Endodermal cell (in vitro differentiated cells): ENCODE results near the gene WFS1. TPM values are rescaled to one million over a fixed set of nuclear protein-coding genes. Genes with fewer than 3 reads are reported as not detected.

ENCODE experiments used
- DNase-seq: peaks from one replicate; pipeline ENCODE4 v3.0.0-alpha.2; 2017
- H3K27ac ChIP-seq: 2 replicates; pipeline ENCODE4 v1.5.1; 2013; ENCODE audit warnings: mild to moderate bottlenecking, low read depth, low read length, moderate library complexity
- H3K27me3 ChIP-seq: 2 replicates; pipeline ENCODE4 v1.6.1; 2013; ENCODE audit warnings: mild to moderate bottlenecking, low read length, moderate library complexity; ENCODE audit not compliant: insufficient read depth, control insufficient read depth, poor library complexity, severe bottlenecking
- H3K36me3 ChIP-seq: 2 replicates; pipeline ENCODE4 v1.7.0; 2013; ENCODE audit warnings: mild to moderate bottlenecking, low read length, moderate library complexity; ENCODE audit not compliant: control insufficient read depth, insufficient read depth
- H3K4me1 ChIP-seq: one replicate; pipeline ENCODE4 v1.7.0; 2013; ENCODE audit warnings: low read length; ENCODE audit not compliant: control insufficient read depth, insufficient read depth
- H3K4me3 ChIP-seq: 2 replicates; pipeline ENCODE4 v1.5.1; 2013; ENCODE audit warnings: mild to moderate bottlenecking, low read length, moderate library complexity
- H3K9ac ChIP-seq: 2 replicates; pipeline ENCODE4 v1.6.1; 2013; ENCODE audit warnings: mild to moderate bottlenecking, low read length, moderate library complexity; ENCODE audit not compliant: poor library complexity, severe bottlenecking; ENCODE audit errors: extremely low read depth
- H3K9me3 ChIP-seq: 2 replicates; pipeline ENCODE4 v1.6.1; 2013; ENCODE audit warnings: mild to moderate bottlenecking, low read length, moderate library complexity; ENCODE audit not compliant: control insufficient read depth
- H3K27ac Mint-ChIP-seq: 2 replicates; pipeline ENCODE4 v1.8.0; 2020; ENCODE audit warnings: mixed read lengths
- H3K27me3 Mint-ChIP-seq: 2 replicates; pipeline ENCODE4 v1.8.0; 2021; ENCODE audit warnings: mild to moderate bottlenecking, mixed read lengths; ENCODE audit not compliant: insufficient read depth
- H3K36me3 Mint-ChIP-seq: 2 replicates; pipeline ENCODE4 v1.8.0; 2020; ENCODE audit warnings: low read depth, mixed read lengths
- H3K4me1 Mint-ChIP-seq: 2 replicates; pipeline ENCODE4 v1.8.0; 2020; ENCODE audit warnings: mixed read lengths
- H3K4me3 Mint-ChIP-seq: 2 replicates; pipeline ENCODE4 v1.8.0; 2020; ENCODE audit warnings: mild to moderate bottlenecking, moderate library complexity, mixed read lengths
- H3K9me3 Mint-ChIP-seq: 2 replicates; pipeline ENCODE4 v1.8.0; 2020; ENCODE audit warnings: mild to moderate bottlenecking, mixed read lengths
- WGBS, 2 experiments: methylation state at CpG; one replicate each; pipeline versions ENCODE4 v1.1.5 to v1.1.7; 2013; ENCODE audit warnings: missing lambda C conversion rate in 2 of 2, mixed read lengths in 1 of 2; ENCODE audit not compliant: insufficient coverage in 1 of 2, insufficient read length in 1 of 2; 5-methylcytosine and 5-hydroxymethylcytosine counted together
- long read RNA-seq, 4 experiments: library from polyadenylated mRNA in 2 of 4; library from RNA in 1 of 4; library from capped mRNA in 1 of 4; stranded (forward) in 3 of 4; unstranded in 1 of 4; transcript quantifications; one replicate each; pipeline ENCODE4 v2.0.0, GENCODE V29; 2020 to 2021; ENCODE audit warnings: inconsistent platforms in 1 of 4
- polyA plus RNA-seq, 2 experiments: library from polyadenylated mRNA; stranded (reverse); fragments of 50-300 nt; gene quantifications; one replicate each; pipeline ENCODE4 v1.2.3, GENCODE V29; 2013
- total RNA-seq, 2 donors: library from RNA; stranded (reverse); fragmentation: NEBNext Ultra II Directional in 1 of 2; extraction: Animal tissue kit (Norgen Biotek cat#: 25700) in 1 of 2; gene quantifications; 2 replicates in 1 of 2; 3 replicates in 1 of 2; pipeline ENCODE4 v1.2.1, GENCODE V29; 2021
- TF ChIP-seq, protein P1 (sequence below): fragments of 200-600 bp; sonication (generic); conservative IDR thresholded peaks from 2 replicates; pipeline ENCODE4 v1.5.0; 2021; ENCODE audit warnings: antibody characterized with exemption, mild to moderate bottlenecking

WFS1 gene
- 10 to 100 TPM; 25.3 to 26.1 TPM for total RNA-seq
- polyA plus RNA-seq (2013, experiment 1 of 2), result 23.8 TPM
- polyA plus RNA-seq (2013, experiment 2 of 2), result 24.1 TPM
- long read RNA-seq, experiment 1, partial matches to known transcripts, result 5 of 16 reads
- long read RNA-seq, experiment 1, other reads (novel, unspliced or antisense), result 7 of 16 reads
- long read RNA-seq, experiment 2, transcript WFS1-201 (8 exons, 3,640 nt), result major isoform, 43 of 68 reads
- long read RNA-seq, experiment 2, transcript WFS1-202 (8 exons, 3,255 nt), result minor isoform, 11 of 68 reads
- long read RNA-seq, experiment 2, partial matches to known transcripts, result 4 of 68 reads
- long read RNA-seq, experiment 2, other reads (novel, unspliced or antisense), result 6 of 68 reads
- long read RNA-seq, experiment 3, transcript WFS1-202 (8 exons, 3,255 nt), result minor isoform, 45 of 252 reads
- long read RNA-seq, experiment 3, transcript WFS1-201 (8 exons, 3,640 nt), result major isoform, 169 of 252 reads
- long read RNA-seq, experiment 3, partial matches to known transcripts, result 22 of 252 reads
- long read RNA-seq, experiment 3, other reads (novel, unspliced or antisense), result 13 of 252 reads
- long read RNA-seq, experiment 4, result 0 reads

- no peak within 1 kb of the TSS for H3K27ac Mint-ChIP-seq
- H3K27me3 Mint-ChIP-seq, result no peaks in the 10 kb centered on the region
- Histone ChIP-seq H3K27me3 (no peaks in the 10 kb centered on the region), H3K4me1 (peaks cover 2% of the 10 kb centered on the region), H3K4me3 (peak within 1 kb of the TSS; percentile 81), H3K9ac (peak within 1 kb of the TSS; percentile 60), H3K36me3 (no peaks in the 10 kb centered on the region), H3K9me3 (no peaks in the 10 kb centered on the region), H3K27ac (no peak within 1 kb of the TSS)
- TF ChIP-seq, protein P1, sequence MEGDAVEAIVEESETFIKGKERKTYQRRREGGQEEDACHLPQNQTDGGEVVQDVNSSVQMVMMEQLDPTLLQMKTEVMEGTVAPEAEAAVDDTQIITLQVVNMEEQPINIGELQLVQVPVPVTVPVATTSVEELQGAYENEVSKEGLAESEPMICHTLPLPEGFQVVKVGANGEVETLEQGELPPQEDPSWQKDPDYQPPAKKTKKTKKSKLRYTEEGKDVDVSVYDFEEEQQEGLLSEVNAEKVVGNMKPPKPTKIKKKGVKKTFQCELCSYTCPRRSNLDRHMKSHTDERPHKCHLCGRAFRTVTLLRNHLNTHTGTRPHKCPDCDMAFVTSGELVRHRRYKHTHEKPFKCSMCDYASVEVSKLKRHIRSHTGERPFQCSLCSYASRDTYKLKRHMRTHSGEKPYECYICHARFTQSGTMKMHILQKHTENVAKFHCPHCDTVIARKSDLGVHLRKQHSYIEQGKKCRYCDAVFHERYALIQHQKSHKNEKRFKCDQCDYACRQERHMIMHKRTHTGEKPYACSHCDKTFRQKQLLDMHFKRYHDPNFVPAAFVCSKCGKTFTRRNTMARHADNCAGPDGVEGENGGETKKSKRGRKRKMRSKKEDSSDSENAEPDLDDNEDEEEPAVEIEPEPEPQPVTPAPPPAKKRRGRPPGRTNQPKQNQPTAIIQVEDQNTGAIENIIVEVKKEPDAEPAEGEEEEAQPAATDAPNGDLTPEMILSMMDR, result no peak
- H3K36me3 Mint-ChIP-seq, result no peaks in the 10 kb centered on the region
- peak; percentile 99 for DNase-seq
- no peaks in the 10 kb centered on the region for H3K9me3 Mint-ChIP-seq
- H3K4me1 Mint-ChIP-seq, result peaks cover 24% of the 10 kb centered on the region
- WGBS, 2 experiments, result 0 to 1% methylated on average over 17 to 104 of the region's 104 CpGs
- H3K4me3 Mint-ChIP-seq, result peak within 1 kb of the TSS; percentile 69
Measured at GRCh38 chr4:6269616-6270511, at the start of gene WFS1. TSS of gene WFS1 (plus strand) at chr4:6269850. CDS start at chr4:6277456, 7,606 bp downstream.

GRCh38 chr4:6221301-6221850 is 48.3 kb upstream of the WFS1 start:
- H3K9me3 Mint-ChIP-seq, result no peaks in the 10 kb centered on the region
- H3K36me3 ChIP-seq, result no peaks in the 10 kb centered on the region
- 12 to 19% methylated on average over 5 to 16 of the region's 16 CpGs for WGBS, 2 experiments
- peak overlapping the region; percentile 50 for H3K9ac ChIP-seq
- no peaks in the 10 kb centered on the region for H3K36me3 Mint-ChIP-seq
- peaks cover 11% of the 10 kb centered on the region for H3K4me1 ChIP-seq
- H3K9me3 ChIP-seq, result no peaks in the 10 kb centered on the region
- H3K4me3 ChIP-seq, result peak overlapping the region; percentile 84
- peaks cover 11% of the 10 kb centered on the region for H3K27me3 ChIP-seq
- peaks cover 21% of the 10 kb centered on the region for H3K4me1 Mint-ChIP-seq
- DNase-seq, result peak; percentile 63
- peak overlapping the region; percentile 74 for H3K4me3 Mint-ChIP-seq
- TF ChIP-seq, protein P1, result no peak
- H3K27ac ChIP-seq, result no peak overlapping the region
- peak overlapping the region; percentile 73 for H3K27ac Mint-ChIP-seq
- peaks cover 4% of the 10 kb centered on the region for H3K27me3 Mint-ChIP-seq
